Epithelial cell of esophagus (primary cell): ENCODE measurements around the gene KCNH5.

ENCODE experiments used
- DNase-seq: peaks from one replicate; pipeline ENCODE4 v3.0.0; 2010; ENCODE audit warnings: low read depth
- H3K4me3 ChIP-seq: 2 replicates; pipeline ENCODE4 v1.5.1; 2011; ENCODE audit warnings: mild to moderate bottlenecking, low read length, control low read depth
- CTCF ChIP-seq: IDR thresholded peaks from 2 replicates; pipeline ENCODE4 v1.5.1; 2011; ENCODE audit warnings: low read depth, mild to moderate bottlenecking, low read length, control low read depth, inconsistent platforms; ENCODE audit not compliant: insufficient read depth; ENCODE audit errors: missing control alignments

The KCNH5 gene

GRCh38 chr14:63051992-63052391, 6.7 kb upstream of the KCNH5 start:
- H3K4me3 ChIP-seq: no peak overlapping the region
- TF ChIP-seq CTCF: no peak
- peak; percentile 14 for DNase-seq

DNA sequence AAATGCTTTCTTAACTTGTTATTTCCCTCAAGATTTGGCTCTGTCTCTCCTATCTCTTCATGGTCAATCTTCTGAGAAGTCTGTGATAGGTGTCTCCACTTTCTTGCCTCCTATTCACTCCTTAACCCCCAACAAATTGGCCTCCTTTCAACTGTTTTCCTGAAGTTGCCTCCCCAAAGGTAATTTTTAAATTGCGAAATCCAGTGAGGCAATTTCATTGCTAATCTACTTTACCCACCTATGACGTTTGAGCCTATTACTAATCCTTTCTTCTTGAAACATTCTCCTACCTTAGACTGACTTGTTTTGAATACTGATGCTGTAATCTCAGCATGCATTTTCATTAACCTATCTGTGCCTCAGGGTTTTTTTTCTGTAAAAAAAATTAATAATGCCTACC, 6.0 kb upstream of the KCNH5 start:
- no peak for TF ChIP-seq CTCF
- no peak overlapping the region for H3K4me3 ChIP-seq
- peak; percentile 69 for DNase-seq

DNA sequence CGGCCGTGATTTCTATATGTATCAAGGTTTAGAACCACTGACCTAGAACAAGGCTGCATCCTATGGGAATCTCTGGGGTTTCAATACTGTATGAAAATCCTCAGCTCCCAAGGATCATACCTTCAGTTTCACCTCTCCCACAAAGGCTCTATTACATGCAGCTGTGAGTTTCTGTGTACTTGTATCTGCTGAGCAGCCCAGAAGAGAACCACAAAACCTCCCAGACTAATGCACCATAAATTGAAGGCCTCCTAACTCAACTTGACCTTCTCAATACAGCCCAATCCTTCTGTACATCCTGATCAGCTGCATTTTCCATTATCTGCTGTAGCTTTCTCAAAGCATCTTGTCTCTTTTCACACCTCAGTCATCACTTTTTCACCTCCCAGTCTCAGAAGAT, 5.4 kb upstream of the KCNH5 start:
- DNase-seq: no peak
- no peak for TF ChIP-seq CTCF
- H3K4me3 ChIP-seq: no peak overlapping the region

- H3K4me3 ChIP-seq: no peak overlapping the region
- peak; percentile 33 for DNase-seq
- TF ChIP-seq CTCF: no peak
These were observed 1.3 kb upstream of the KCNH5 start for GRCh38 chr14:63046339-63047268.

DNA sequence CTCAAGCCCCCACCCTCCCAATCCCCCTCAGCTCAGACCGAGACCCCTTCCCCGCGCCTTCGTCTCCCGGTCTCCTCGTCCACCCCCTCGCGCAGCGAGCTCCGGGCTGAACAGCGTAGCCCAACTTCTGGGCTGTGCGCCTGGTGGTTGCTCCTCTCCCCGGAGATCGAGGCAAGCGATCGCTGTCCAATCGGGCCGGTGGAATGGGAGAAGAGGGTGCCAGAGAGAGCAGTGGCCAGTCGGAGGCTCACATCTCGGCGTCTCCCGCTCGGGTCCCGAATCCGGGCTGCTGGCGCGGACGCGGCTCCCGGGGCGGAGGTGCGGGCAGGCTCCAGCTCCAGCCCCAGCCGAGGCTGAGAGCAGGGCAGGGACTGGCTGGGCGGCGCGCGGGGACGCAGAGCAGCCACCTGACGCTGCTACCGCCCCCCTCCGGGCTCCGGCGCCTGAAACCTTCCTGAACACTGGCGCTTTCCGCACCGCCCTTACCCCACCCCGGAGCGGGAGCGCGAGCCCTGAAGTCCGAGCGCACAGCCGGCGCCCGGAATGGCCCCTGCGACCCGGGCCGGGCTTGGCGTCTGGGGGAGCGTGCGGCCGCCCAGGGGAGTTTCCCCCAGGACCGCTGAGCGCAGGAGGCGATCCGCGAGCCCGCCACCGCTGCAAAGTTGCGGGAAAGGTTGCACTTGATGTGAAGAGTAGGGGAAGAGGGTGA, 508 bp upstream of the KCNH5 start:
- TF ChIP-seq CTCF: no peak
- DNase-seq: peak; percentile 22
- peak overlapping the region; percentile 15 for H3K4me3 ChIP-seq

DNA sequence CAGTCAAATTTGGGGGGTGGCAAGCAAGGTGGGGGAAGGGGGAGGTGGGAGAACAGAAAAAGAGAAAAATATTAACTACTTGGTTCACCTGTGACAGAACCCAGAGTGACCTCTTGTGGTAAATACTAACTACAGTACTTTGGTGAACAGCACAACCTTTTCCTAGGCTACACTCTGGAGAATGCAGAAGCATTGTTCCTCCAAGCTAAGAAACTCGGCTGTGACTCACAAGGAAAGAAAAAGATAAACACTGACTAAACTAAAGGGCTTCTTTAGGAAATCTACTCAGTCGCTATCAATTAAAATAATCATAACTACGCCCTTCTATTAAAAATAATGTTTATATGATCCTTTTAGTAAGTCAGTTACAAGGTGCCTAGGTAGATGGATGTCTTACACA, 5.4 kb downstream of the KCNH5 start:
- TF ChIP-seq CTCF: peak; percentile 55
- no peak overlapping the region for H3K4me3 ChIP-seq
- peak; percentile 87 for DNase-seq
